Measurements from ENCODE around the gene SCN8A.

The SCN8A gene

GRCh38 chr12:51686727-51687126 is 95.7 kb downstream of the SCN8A start:
- Histone ChIP-seq H3K36me3 (ENCODE audit: control insufficient read depth, insufficient read depth, low read length) (no peaks in the 10 kb centered on the region), H3K4me1 (ENCODE audit: control insufficient read depth, insufficient read depth, low read length) (peaks cover 2% of the 10 kb centered on the region; the same call in 1 of the 2 replicates), H3K4me3 (ENCODE audit: low read length) (no peak overlapping the region), H3K27me3 (ENCODE audit: control insufficient read depth, insufficient read depth, low read length) (no peaks in the 10 kb centered on the region), H3K9me3 (ENCODE audit: control insufficient read depth, insufficient read depth, low read length) (no peaks in the 10 kb centered on the region), H3K27ac (ENCODE audit: low read length) (no peak overlapping the region)
- no peak for DNase-seq (ENCODE audit: low read depth, low spot score)
- WGBS (ENCODE audit: insufficient coverage, insufficient read length), result no CpG with 5 or more reads among the region's 1 CpG

- Histone ChIP-seq H3K9me3 (ENCODE audit: control insufficient read depth, insufficient read depth, low read length) (no peaks in the 10 kb centered on the region), H3K4me3 (ENCODE audit: low read length) (no peak overlapping the region), H3K4me1 (ENCODE audit: control insufficient read depth, insufficient read depth, low read length) (peaks cover 2% of the 10 kb centered on the region; the same call in 1 of the 2 replicates), H3K36me3 (ENCODE audit: control insufficient read depth, insufficient read depth, low read length) (no peaks in the 10 kb centered on the region), H3K27ac (ENCODE audit: low read length) (no peak overlapping the region), H3K27me3 (ENCODE audit: control insufficient read depth, insufficient read depth, low read length) (no peaks in the 10 kb centered on the region)
- WGBS (ENCODE audit: insufficient coverage, insufficient read length), result no CpG with 5 or more reads among the region's 5 CpGs
- no peak for DNase-seq (ENCODE audit: low read depth, low spot score)
These were observed 96.1 kb downstream of the SCN8A start for GRCh38 chr12:51687177-51687576.

GRCh38 chr12:51687614-51688013 is 96.6 kb downstream of the SCN8A start:
- peaks cover 2% of the 10 kb centered on the region; the same call in 1 of the 2 replicates for H3K4me1 ChIP-seq (ENCODE audit: control insufficient read depth, insufficient read depth, low read length)
- no peak for DNase-seq (ENCODE audit: low read depth, low spot score)
- no peaks in the 10 kb centered on the region for H3K27me3 ChIP-seq (ENCODE audit: control insufficient read depth, insufficient read depth, low read length)
- H3K27ac ChIP-seq (ENCODE audit: low read length), result no peak overlapping the region
- 100% methylated on average over 1 of the region's 3 CpGs for WGBS (ENCODE audit: insufficient coverage, insufficient read length)
- no peaks in the 10 kb centered on the region for H3K9me3 ChIP-seq (ENCODE audit: control insufficient read depth, insufficient read depth, low read length)
- H3K36me3 ChIP-seq (ENCODE audit: control insufficient read depth, insufficient read depth, low read length), result no peaks in the 10 kb centered on the region
- no peak overlapping the region for H3K4me3 ChIP-seq (ENCODE audit: low read length)

GRCh38 chr12:51689983-51690382 is 99.0 kb downstream of the SCN8A start:
- no peaks in the 10 kb centered on the region for H3K36me3 ChIP-seq (ENCODE audit: control insufficient read depth, insufficient read depth, low read length)
- H3K4me1 ChIP-seq (ENCODE audit: control insufficient read depth, insufficient read depth, low read length), result peaks cover 2% of the 10 kb centered on the region; the same call in 1 of the 2 replicates
- no CpG with 5 or more reads among the region's 4 CpGs for WGBS (ENCODE audit: insufficient coverage, insufficient read length)
- no peak overlapping the region for H3K27ac ChIP-seq (ENCODE audit: low read length)
- no peaks in the 10 kb centered on the region for H3K27me3 ChIP-seq (ENCODE audit: control insufficient read depth, insufficient read depth, low read length)
- no peaks in the 10 kb centered on the region for H3K9me3 ChIP-seq (ENCODE audit: control insufficient read depth, insufficient read depth, low read length)
- H3K4me3 ChIP-seq (ENCODE audit: low read length), result no peak overlapping the region
- no peak for DNase-seq (ENCODE audit: low read depth, low spot score)

- no peak for DNase-seq (ENCODE audit: low read depth, low spot score)
- Histone ChIP-seq H3K36me3 (ENCODE audit: control insufficient read depth, insufficient read depth, low read length) (no peaks in the 10 kb centered on the region), H3K27me3 (ENCODE audit: control insufficient read depth, insufficient read depth, low read length) (no peaks in the 10 kb centered on the region), H3K4me1 (ENCODE audit: control insufficient read depth, insufficient read depth, low read length) (peaks cover 2% of the 10 kb centered on the region; the same call in 1 of the 2 replicates), H3K4me3 (ENCODE audit: low read length) (no peak overlapping the region), H3K9me3 (ENCODE audit: control insufficient read depth, insufficient read depth, low read length) (no peaks in the 10 kb centered on the region), H3K27ac (ENCODE audit: low read length) (no peak overlapping the region)
- WGBS (ENCODE audit: insufficient coverage, insufficient read length), result no CpG with 5 or more reads among the region's 2 CpGs
These were observed 101.0 kb downstream of the SCN8A start for GRCh38 chr12:51692016-51692415.

- H3K4me3 ChIP-seq (ENCODE audit: low read length), result no peak overlapping the region
- no peaks in the 10 kb centered on the region for H3K4me1 ChIP-seq (ENCODE audit: control insufficient read depth, insufficient read depth, low read length)
- H3K36me3 ChIP-seq (ENCODE audit: control insufficient read depth, insufficient read depth, low read length), result no peaks in the 10 kb centered on the region
- DNase-seq (ENCODE audit: low read depth, low spot score), result no peak
- no CpG with 5 or more reads among the region's 4 CpGs for WGBS (ENCODE audit: insufficient coverage, insufficient read length)
- no peak overlapping the region for H3K27ac ChIP-seq (ENCODE audit: low read length)
- H3K27me3 ChIP-seq (ENCODE audit: control insufficient read depth, insufficient read depth, low read length), result no peaks in the 10 kb centered on the region
- no peaks in the 10 kb centered on the region for H3K9me3 ChIP-seq (ENCODE audit: control insufficient read depth, insufficient read depth, low read length)
These were observed 102.5 kb downstream of the SCN8A start for GRCh38 chr12:51693569-51693968.

GRCh38 chr12:51694146-51694545 is 103.1 kb downstream of the SCN8A start:
- no CpG with 5 or more reads among the region's 4 CpGs for WGBS (ENCODE audit: insufficient coverage, insufficient read length)
- Histone ChIP-seq H3K27ac (ENCODE audit: low read length) (no peak overlapping the region), H3K36me3 (ENCODE audit: control insufficient read depth, insufficient read depth, low read length) (no peaks in the 10 kb centered on the region), H3K4me1 (ENCODE audit: control insufficient read depth, insufficient read depth, low read length) (no peaks in the 10 kb centered on the region), H3K9me3 (ENCODE audit: control insufficient read depth, insufficient read depth, low read length) (no peaks in the 10 kb centered on the region), H3K4me3 (ENCODE audit: low read length) (no peak overlapping the region), H3K27me3 (ENCODE audit: control insufficient read depth, insufficient read depth, low read length) (no peaks in the 10 kb centered on the region)
- no peak for DNase-seq (ENCODE audit: low read depth, low spot score)

- no CpG with 5 or more reads among the region's 1 CpG for WGBS (ENCODE audit: insufficient coverage, insufficient read length)
- Histone ChIP-seq H3K36me3 (ENCODE audit: control insufficient read depth, insufficient read depth, low read length) (no peaks in the 10 kb centered on the region), H3K4me3 (ENCODE audit: low read length) (no peak overlapping the region), H3K27me3 (ENCODE audit: control insufficient read depth, insufficient read depth, low read length) (no peaks in the 10 kb centered on the region), H3K9me3 (ENCODE audit: control insufficient read depth, insufficient read depth, low read length) (no peaks in the 10 kb centered on the region), H3K27ac (ENCODE audit: low read length) (no peak overlapping the region), H3K4me1 (ENCODE audit: control insufficient read depth, insufficient read depth, low read length) (no peaks in the 10 kb centered on the region)
- no peak for DNase-seq (ENCODE audit: low read depth, low spot score)
These were observed 104.4 kb downstream of the SCN8A start for GRCh38 chr12:51695241-51696010.

- WGBS (ENCODE audit: insufficient coverage, insufficient read length), result no CpG with 5 or more reads among the region's 1 CpG
- Histone ChIP-seq H3K4me1 (ENCODE audit: control insufficient read depth, insufficient read depth, low read length) (no peaks in the 10 kb centered on the region), H3K27ac (ENCODE audit: low read length) (no peak overlapping the region), H3K9me3 (ENCODE audit: control insufficient read depth, insufficient read depth, low read length) (no peaks in the 10 kb centered on the region), H3K27me3 (ENCODE audit: control insufficient read depth, insufficient read depth, low read length) (no peaks in the 10 kb centered on the region), H3K4me3 (ENCODE audit: low read length) (no peak overlapping the region), H3K36me3 (ENCODE audit: control insufficient read depth, insufficient read depth, low read length) (no peaks in the 10 kb centered on the region)
- DNase-seq (ENCODE audit: low read depth, low spot score), result no peak
These were observed 108.2 kb downstream of the SCN8A start for GRCh38 chr12:51699219-51699618.

- H3K27ac ChIP-seq (ENCODE audit: low read length), result no peak overlapping the region
- no peaks in the 10 kb centered on the region for H3K36me3 ChIP-seq (ENCODE audit: control insufficient read depth, insufficient read depth, low read length)
- no peak for DNase-seq (ENCODE audit: low read depth, low spot score)
- H3K4me3 ChIP-seq (ENCODE audit: low read length), result no peak overlapping the region
- no peaks in the 10 kb centered on the region for H3K4me1 ChIP-seq (ENCODE audit: control insufficient read depth, insufficient read depth, low read length)
- H3K27me3 ChIP-seq (ENCODE audit: control insufficient read depth, insufficient read depth, low read length), result no peaks in the 10 kb centered on the region
- no peaks in the 10 kb centered on the region for H3K9me3 ChIP-seq (ENCODE audit: control insufficient read depth, insufficient read depth, low read length)
These were observed 109.9 kb downstream of the SCN8A start for GRCh38 chr12:51700887-51701286.

GRCh38 chr12:51702587-51702986 is 111.6 kb downstream of the SCN8A start:
- H3K27me3 ChIP-seq (ENCODE audit: control insufficient read depth, insufficient read depth, low read length), result no peaks in the 10 kb centered on the region
- WGBS (ENCODE audit: insufficient coverage, insufficient read length), result no CpG with 5 or more reads among the region's 1 CpG

More at GRCh38 chr12:51702587-51702986, 111.6 kb downstream of the SCN8A start:
- Histone ChIP-seq H3K4me3 (ENCODE audit: low read length) (no peak overlapping the region), H3K36me3 (ENCODE audit: control insufficient read depth, insufficient read depth, low read length) (no peaks in the 10 kb centered on the region), H3K27ac (ENCODE audit: low read length) (no peak overlapping the region), H3K9me3 (ENCODE audit: control insufficient read depth, insufficient read depth, low read length) (no peaks in the 10 kb centered on the region), H3K4me1 (ENCODE audit: control insufficient read depth, insufficient read depth, low read length) (no peaks in the 10 kb centered on the region)
- DNase-seq (ENCODE audit: low read depth, low spot score), result no peak

Measured in iPS DF 6.9 (cell line).